Stomach (tissue), 9 donors: Measurements from ENCODE around the gene ARHGAP24. TPM values are rescaled to one million over a fixed set of nuclear protein-coding genes. Genes with fewer than 3 reads are reported as not detected.

Experiments
- DNase-seq, 2 donors: peaks; one replicate each; pipeline versions ENCODE4 v3.0.0 to v3.0.0-alpha.2; 2013 to 2019
- H3K27ac ChIP-seq, 5 donors: fragments of 200-600 bp in 4 of 5; sonication (generic) in 4 of 5; one replicate each; pipeline ENCODE4 v1.5.1; 2013 to 2019; ENCODE audit warnings: mild to moderate bottlenecking in 1 of 5, moderate library complexity in 1 of 5
- H3K27me3 ChIP-seq, 3 donors: fragments of 200-600 bp; sonication (generic); one replicate each; pipeline ENCODE4 v1.5.1; 2017 to 2019; ENCODE audit warnings: mixed run types in 1 of 3
- H3K36me3 ChIP-seq, 4 donors: fragments of 200-600 bp; sonication (generic); 1 replicate in 3 of 4; 2 replicates in 1 of 4; pipeline ENCODE4 v1.5.1; 2016 to 2019
- H3K4me1 ChIP-seq, 4 donors: fragments of 200-600 bp; sonication (generic); one replicate each; pipeline ENCODE4 v1.5.1; 2016 to 2019
- H3K4me3 ChIP-seq, 4 donors: fragments of 200-600 bp; sonication (generic) in 3 of 4; one replicate each; pipeline ENCODE4 v1.5.1; 2016 to 2019; ENCODE audit warnings: mild to moderate bottlenecking in 1 of 4
- H3K9me3 ChIP-seq, 4 donors: fragments of 200-600 bp; sonication (generic); one replicate each; pipeline ENCODE4 v1.5.1; 2016 to 2019
- EP300 ChIP-seq: sonication (generic); formaldehyde crosslinking; IDR thresholded peaks from one replicate; pipeline ENCODE4 v1.6.1; 2017; ENCODE audit warnings: antibody characterized with exemption
- POLR2A ChIP-seq, 4 donors: fragments of 450-650 bp; IDR thresholded peaks; one replicate each; pipeline ENCODE4 v1.6.1; 2016; ENCODE audit warnings: antibody characterized with exemption in 4 of 4, control low read depth in 2 of 4, mild to moderate bottlenecking in 1 of 4, moderate library complexity in 1 of 4
- POLR2AphosphoS5 ChIP-seq, 3 donors: sonication (generic); formaldehyde crosslinking; IDR thresholded peaks; one replicate each; pipeline ENCODE4 v1.6.1; 2016; ENCODE audit warnings: antibody characterized with exemption in 3 of 3
- WGBS, 5 donors: extraction: QIAGEN DNeasy Blood & Tissue Kit in 3 of 5; methylation state at CpG; one replicate each; pipeline versions ENCODE4 v1.1.5 to v1.1.7; 2013 to 2018; 5-methylcytosine and 5-hydroxymethylcytosine counted together
- intact Hi-C: fragments of 100-400 bp; cut with DNase I; formaldehyde crosslinking; loops from one replicate; pipeline ENCODE4 v1.15.1; 2023; ENCODE audit warnings: low total_unique reads
- polyA plus RNA-seq, 3 donors: library from polyadenylated mRNA; stranded (reverse); fragments of 200-250 nt; gene quantifications; one replicate each; pipeline ENCODE4 v1.2.3, GENCODE V29; 2013
- total RNA-seq, 5 donors: library from RNA; depleted of rRNA; stranded (reverse); fragments of >200 nt; gene quantifications; one replicate each; pipeline versions ENCODE4 v1.1.0 to v1.2.3, GENCODE V29; 2014 to 2016
- TF ChIP-seq, protein P1 (sequence below), 7 experiments: fragments of 450-650 bp in 4 of 7; fragments of 200-600 bp in 3 of 7; sonication (generic) in 3 of 7; IDR thresholded peaks; one replicate each; pipeline ENCODE4 v1.5.1; 2016 to 2019; ENCODE audit warnings: antibody characterized with exemption in 7 of 7, control low read depth in 2 of 7, mild to moderate bottlenecking in 1 of 7
- donor health status: healthy with polysubstance abuse.
- donor health status: Bipolar disorder and iron deficiency.
- donor health status: healthy.

ARHGAP24 gene
- total and polyA plus RNA-seq, 8 donors, result 6.4 to 152 (median 33.5) TPM

DNA sequence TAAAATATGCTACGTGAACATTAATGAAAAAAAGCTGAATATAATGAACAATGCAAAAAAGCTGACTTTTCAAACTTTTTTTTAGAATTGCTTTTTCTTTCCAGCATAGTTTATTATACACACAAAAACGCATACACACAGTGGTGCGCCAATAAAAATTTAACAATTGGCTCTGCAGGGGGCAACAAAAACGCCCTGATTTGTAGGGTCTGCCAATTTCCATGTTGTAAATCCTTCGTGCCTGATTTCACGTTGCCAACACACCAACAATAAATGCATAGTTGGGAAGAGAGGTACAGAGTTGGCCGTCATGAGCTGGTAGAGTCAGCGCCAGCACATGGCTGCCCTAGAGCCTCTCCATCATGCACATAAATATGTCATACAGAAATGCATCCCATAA, 551.8 kb downstream of the ARHGAP24 start:
- H3K27ac ChIP-seq, result no peak overlapping the region
- DNase-seq, result no peak
- H3K4me1 ChIP-seq, result no peaks in the 10 kb centered on the region
- peaks cover 0 to under 1% (median 0%) of the 10 kb centered on the region in 4 donors for H3K9me3 ChIP-seq
- no peak for TF ChIP-seq POLR2AphosphoS5 (IDR thresholded peaks at IDR 0.05)
- TF ChIP-seq POLR2A (IDR thresholded peaks at IDR 0.05), result no peak
- no peak for TF ChIP-seq EP300
- TF ChIP-seq, protein P1, sequence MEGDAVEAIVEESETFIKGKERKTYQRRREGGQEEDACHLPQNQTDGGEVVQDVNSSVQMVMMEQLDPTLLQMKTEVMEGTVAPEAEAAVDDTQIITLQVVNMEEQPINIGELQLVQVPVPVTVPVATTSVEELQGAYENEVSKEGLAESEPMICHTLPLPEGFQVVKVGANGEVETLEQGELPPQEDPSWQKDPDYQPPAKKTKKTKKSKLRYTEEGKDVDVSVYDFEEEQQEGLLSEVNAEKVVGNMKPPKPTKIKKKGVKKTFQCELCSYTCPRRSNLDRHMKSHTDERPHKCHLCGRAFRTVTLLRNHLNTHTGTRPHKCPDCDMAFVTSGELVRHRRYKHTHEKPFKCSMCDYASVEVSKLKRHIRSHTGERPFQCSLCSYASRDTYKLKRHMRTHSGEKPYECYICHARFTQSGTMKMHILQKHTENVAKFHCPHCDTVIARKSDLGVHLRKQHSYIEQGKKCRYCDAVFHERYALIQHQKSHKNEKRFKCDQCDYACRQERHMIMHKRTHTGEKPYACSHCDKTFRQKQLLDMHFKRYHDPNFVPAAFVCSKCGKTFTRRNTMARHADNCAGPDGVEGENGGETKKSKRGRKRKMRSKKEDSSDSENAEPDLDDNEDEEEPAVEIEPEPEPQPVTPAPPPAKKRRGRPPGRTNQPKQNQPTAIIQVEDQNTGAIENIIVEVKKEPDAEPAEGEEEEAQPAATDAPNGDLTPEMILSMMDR (IDR thresholded peaks at IDR 0.05), result no peak
- H3K4me3 ChIP-seq, result no peak overlapping the region
- intact Hi-C loops, result no loop called here
- H3K27me3 ChIP-seq, result no peaks in the 10 kb centered on the region
- WGBS, 5 donors, result 84 to 94% (median 89%) methylated on average over 8 of the region's 8 CpGs
- no peaks in the 10 kb centered on the region for H3K36me3 ChIP-seq

DNA sequence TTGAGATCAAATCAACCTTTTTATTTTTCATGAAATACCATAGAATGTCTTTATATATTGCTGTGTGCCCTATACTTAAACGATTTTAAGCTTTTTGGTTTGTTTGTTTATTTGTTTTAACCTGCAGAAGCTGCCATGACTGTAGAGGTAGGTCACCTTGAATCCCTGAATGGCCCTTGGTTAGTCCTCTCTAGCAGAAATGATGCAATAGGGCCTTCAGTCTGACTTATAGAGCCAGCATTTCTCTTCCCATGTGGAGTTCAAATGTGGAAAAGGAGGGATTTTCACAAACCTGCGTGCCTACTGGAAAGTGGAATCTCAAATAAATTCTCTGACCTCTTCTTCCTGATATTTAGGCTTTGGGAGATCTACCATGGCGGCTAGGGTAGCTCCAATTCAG, 557.0 kb downstream of the ARHGAP24 start:
- H3K27ac ChIP-seq, result peak overlapping the region in 3 of 5 donors; percentile 49 to 70 (median 56)
- H3K9me3 ChIP-seq, result no peaks in the 10 kb centered on the region
- 76 to 91% (median 87%) methylated on average over 3 of the region's 3 CpGs for WGBS, 5 donors
- H3K27me3 ChIP-seq, result no peaks in the 10 kb centered on the region
- no peaks in the 10 kb centered on the region for H3K36me3 ChIP-seq
- TF ChIP-seq POLR2AphosphoS5 (IDR thresholded peaks at IDR 0.05) (no peak), POLR2A (IDR thresholded peaks at IDR 0.05) (no peak), EP300 (no peak)
- TF ChIP-seq, protein P1 (IDR thresholded peaks at IDR 0.05), result no peak
- intact Hi-C loops, result no loop called here
- H3K4me1 ChIP-seq, result peaks cover 7 to 22% (median 17%) of the 10 kb centered on the region in 4 donors
- DNase-seq, result no peak
- no peak overlapping the region for H3K4me3 ChIP-seq

DNA sequence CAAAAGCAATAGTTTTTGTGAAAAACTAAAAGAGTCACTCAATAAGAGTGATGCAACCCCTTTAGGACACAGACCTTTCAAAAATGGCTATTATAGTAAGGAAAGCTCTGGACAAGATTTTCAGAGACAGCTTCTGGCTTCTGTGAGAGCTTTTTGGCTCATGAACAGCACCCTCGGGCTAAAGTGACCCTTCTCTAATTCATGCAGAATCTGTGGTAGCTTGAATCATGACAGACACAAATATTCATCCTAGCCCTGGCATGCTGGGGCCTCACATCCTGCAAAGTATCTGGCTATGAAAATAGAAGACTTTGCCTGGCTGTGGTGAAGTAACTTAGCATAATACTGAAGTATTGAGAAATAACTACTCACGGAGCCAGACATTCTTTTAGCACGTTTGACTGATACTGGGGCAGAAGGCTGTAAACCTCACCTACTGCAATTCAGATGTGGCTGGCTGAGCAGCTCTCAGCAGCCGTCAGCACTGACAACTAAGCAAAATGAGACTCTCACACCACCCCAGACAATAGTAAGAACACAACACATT, 557.6 kb downstream of the ARHGAP24 start:
- intact Hi-C loops, result no loop called here

DNA sequence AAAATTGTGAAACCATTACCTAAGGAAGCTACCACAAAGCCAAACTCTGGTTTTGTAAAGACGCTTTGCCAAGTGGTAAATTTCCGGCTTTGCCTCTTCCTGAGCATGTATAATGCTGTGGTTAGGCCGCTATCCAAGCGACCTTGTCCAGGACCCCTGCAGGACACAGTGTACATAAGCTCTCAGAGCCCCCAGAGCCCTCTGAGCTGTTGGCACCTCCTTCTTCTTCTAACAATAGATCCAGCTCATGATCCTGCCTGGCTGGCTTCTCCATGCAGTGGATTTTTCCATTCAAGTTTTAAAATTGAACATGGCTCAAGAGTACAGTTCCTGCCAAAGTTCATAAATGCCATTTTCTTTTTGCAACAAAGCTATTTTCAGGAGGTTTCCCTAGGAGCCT, 558.2 kb downstream of the ARHGAP24 start:
- H3K4me3 ChIP-seq, result no peak overlapping the region
- H3K36me3 ChIP-seq, result no peaks in the 10 kb centered on the region
- DNase-seq, result peak; percentile 32 to 33
- H3K9me3 ChIP-seq, result no peaks in the 10 kb centered on the region
- TF ChIP-seq, protein P1 (IDR thresholded peaks at IDR 0.05), result no peak
- no peak for TF ChIP-seq EP300
- TF ChIP-seq POLR2A (IDR thresholded peaks at IDR 0.05), result no peak
- peak overlapping the region in 4 of 5 donors; percentile 49 to 70 (median 59) for H3K27ac ChIP-seq
- 16 to 41% (median 22%) methylated on average over 4 of the region's 4 CpGs for WGBS, 5 donors
- intact Hi-C loops, result no loop called here
- H3K27me3 ChIP-seq, result no peaks in the 10 kb centered on the region
- peaks cover 7 to 22% (median 17%) of the 10 kb centered on the region in 4 donors for H3K4me1 ChIP-seq

More for the DNA sequence above, 557.6 kb downstream of the ARHGAP24 start:
- H3K36me3 ChIP-seq, result no peaks in the 10 kb centered on the region
- H3K27me3 ChIP-seq, result no peaks in the 10 kb centered on the region
- 16 to 39% (median 20%) methylated on average over 3 to 4 of the region's 4 CpGs for WGBS, 5 donors
- DNase-seq, result peak in 1 of 2 donors; percentile 21
- peaks cover 7 to 22% (median 17%) of the 10 kb centered on the region in 4 donors for H3K4me1 ChIP-seq
- TF ChIP-seq EP300 (no peak), POLR2AphosphoS5 (IDR thresholded peaks at IDR 0.05) (no peak), POLR2A (IDR thresholded peaks at IDR 0.05) (no peak)
- TF ChIP-seq, protein P1 (IDR thresholded peaks at IDR 0.05), result no peak
- H3K4me3 ChIP-seq, result no peak overlapping the region
- H3K9me3 ChIP-seq, result no peaks in the 10 kb centered on the region
- peak overlapping the region in 4 of 5 donors; percentile 49 to 70 (median 59) for H3K27ac ChIP-seq
